B cell (primary cell): ENCODE results near the gene PSME2.

ENCODE experiments used
- EZH2 ChIP-seq: IDR thresholded peaks from 2 replicates; pipeline ENCODE4 v1.6.1; 2012; ENCODE audit warnings: borderline replicate concordance, low read depth, mild to moderate bottlenecking, moderate library complexity, low read length; ENCODE audit not compliant: insufficient read depth, poor library complexity, severe bottlenecking
- TF ChIP-seq, protein P1 (sequence below): fragments of 200-600 bp; IDR thresholded peaks from one replicate; pipeline ENCODE4 v1.8.0; 2022; ENCODE audit warnings: antibody characterized with exemption, mild to moderate bottlenecking

DNA sequence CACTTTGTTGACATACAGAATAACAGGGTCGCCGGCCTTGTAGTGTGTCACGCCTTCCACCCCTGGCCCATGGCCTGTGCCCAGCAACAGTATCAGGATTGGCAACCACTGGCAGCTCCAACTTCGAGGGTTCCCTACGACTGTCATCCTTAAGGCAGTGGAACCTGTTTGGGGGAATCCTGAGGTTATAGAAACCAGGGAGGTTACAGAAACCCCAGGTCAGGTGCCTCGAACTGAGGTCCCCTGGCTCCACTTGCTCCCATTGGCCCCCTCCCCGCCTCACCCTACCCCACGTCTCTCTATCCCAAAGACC lies 48.4 kb upstream of the PSME2 start:
- TF ChIP-seq, protein P1, sequence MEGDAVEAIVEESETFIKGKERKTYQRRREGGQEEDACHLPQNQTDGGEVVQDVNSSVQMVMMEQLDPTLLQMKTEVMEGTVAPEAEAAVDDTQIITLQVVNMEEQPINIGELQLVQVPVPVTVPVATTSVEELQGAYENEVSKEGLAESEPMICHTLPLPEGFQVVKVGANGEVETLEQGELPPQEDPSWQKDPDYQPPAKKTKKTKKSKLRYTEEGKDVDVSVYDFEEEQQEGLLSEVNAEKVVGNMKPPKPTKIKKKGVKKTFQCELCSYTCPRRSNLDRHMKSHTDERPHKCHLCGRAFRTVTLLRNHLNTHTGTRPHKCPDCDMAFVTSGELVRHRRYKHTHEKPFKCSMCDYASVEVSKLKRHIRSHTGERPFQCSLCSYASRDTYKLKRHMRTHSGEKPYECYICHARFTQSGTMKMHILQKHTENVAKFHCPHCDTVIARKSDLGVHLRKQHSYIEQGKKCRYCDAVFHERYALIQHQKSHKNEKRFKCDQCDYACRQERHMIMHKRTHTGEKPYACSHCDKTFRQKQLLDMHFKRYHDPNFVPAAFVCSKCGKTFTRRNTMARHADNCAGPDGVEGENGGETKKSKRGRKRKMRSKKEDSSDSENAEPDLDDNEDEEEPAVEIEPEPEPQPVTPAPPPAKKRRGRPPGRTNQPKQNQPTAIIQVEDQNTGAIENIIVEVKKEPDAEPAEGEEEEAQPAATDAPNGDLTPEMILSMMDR, result no peak
- no peak for TF ChIP-seq EZH2
